Keratinocyte (primary cell): Measurements from ENCODE around the gene RASGRF2. TPM values are rescaled to one million over a fixed set of nuclear protein-coding genes. Genes with fewer than 3 reads are reported as not detected.

ENCODE experiments used
- DNase-seq: peaks from one replicate; pipeline ENCODE4 v3.0.0-alpha.2; 2011; ENCODE audit warnings: low read depth, missing footprints, low spot score
- FAIRE-seq: peaks from 2 replicates; lab custom pipeline; 2011; peaks lifted over from hg19 to GRCh38; lab: Jason Lieb, UNC
- H2AFZ ChIP-seq: 2 replicates; pipeline ENCODE4 v1.6.0; 2012; ENCODE audit warnings: low read length, control low read depth, inconsistent platforms; ENCODE audit not compliant: control insufficient read depth
- H3K27ac ChIP-seq: 2 replicates; pipeline ENCODE4 v1.5.1; 2011; ENCODE audit warnings: low read length; ENCODE audit not compliant: control insufficient read depth, insufficient read depth
- H3K27me3 ChIP-seq: 3 replicates; pipeline ENCODE4 v1.6.0; 2011; ENCODE audit warnings: low read length; ENCODE audit not compliant: control insufficient read depth, insufficient read depth; ENCODE audit errors: extremely low read depth
- H3K36me3 ChIP-seq, 2 experiments: 2 replicates in 1 of 2; 3 replicates in 1 of 2; pipeline ENCODE4 v1.5.1; 2011; ENCODE audit warnings: low read length in 2 of 2, mild to moderate bottlenecking in 1 of 2; ENCODE audit not compliant: control insufficient read depth in 2 of 2, insufficient read depth in 2 of 2; ENCODE audit errors: extremely low read depth in 1 of 2
- H3K4me1 ChIP-seq: 3 replicates; pipeline ENCODE4 v1.5.1; 2011; ENCODE audit warnings: low read length; ENCODE audit not compliant: control insufficient read depth, insufficient read depth; ENCODE audit errors: extremely low read depth
- H3K4me2 ChIP-seq: 3 replicates; pipeline ENCODE4 v1.6.0; 2011; ENCODE audit warnings: low read depth, low read length; ENCODE audit not compliant: control insufficient read depth, insufficient read depth; ENCODE audit errors: extremely low read depth
- H3K4me3 ChIP-seq, 3 experiments: fragments of 200-600 bp in 1 of 3; sonication (generic) in 1 of 3; 2 replicates in 2 of 3; 3 replicates in 1 of 3; pipeline ENCODE4 v1.5.1; 2011 to 2016; ENCODE audit warnings: low read length in 3 of 3, mild to moderate bottlenecking in 3 of 3, control low read depth in 2 of 3, inconsistent platforms in 1 of 3, low read depth in 1 of 3, mixed read lengths in 1 of 3, mixed run types in 1 of 3, moderate library complexity in 1 of 3; ENCODE audit not compliant: control insufficient read depth in 2 of 3, insufficient read depth in 2 of 3; ENCODE audit errors: extremely low read depth in 1 of 3
- H3K79me2 ChIP-seq: 2 replicates; pipeline ENCODE4 v1.6.0; 2012; ENCODE audit warnings: low read length; ENCODE audit not compliant: control insufficient read depth, insufficient read depth
- H3K9ac ChIP-seq: 3 replicates; pipeline ENCODE4 v1.6.0; 2011; ENCODE audit warnings: low read length; ENCODE audit not compliant: control insufficient read depth, insufficient read depth; ENCODE audit errors: extremely low read depth
- H3K9me1 ChIP-seq: 3 replicates; pipeline ENCODE4 v1.6.0; 2011; ENCODE audit warnings: low read length; ENCODE audit not compliant: control insufficient read depth, insufficient read depth; ENCODE audit errors: extremely low read depth
- H3K9me3 ChIP-seq: 2 replicates; pipeline ENCODE4 v1.5.1; 2012; ENCODE audit warnings: low read depth, low read length; ENCODE audit not compliant: control insufficient read depth
- H4K20me1 ChIP-seq: 3 replicates; pipeline ENCODE4 v1.6.0; 2011; ENCODE audit warnings: low read length; ENCODE audit not compliant: control insufficient read depth, insufficient read depth; ENCODE audit errors: extremely low read depth
- EZH2 ChIP-seq: IDR thresholded peaks from one replicate; pipeline ENCODE4 v1.6.1; 2012; ENCODE audit warnings: inconsistent platforms, mild to moderate bottlenecking, low read length, moderate library complexity
- dilution Hi-C: fragments of 300-500 bp; cut with MboI; formaldehyde crosslinking; loops from one replicate; pipeline ENCODE4 v1.7.0; 2020; ENCODE audit warnings: low sequenced_read_pairs; ENCODE audit not compliant: extremely low pct_ligation_motif_present
- polyA plus RNA-seq, 5 experiments: library from polyadenylated mRNA; depleted of rRNA in 3 of 5; stranded (reverse) in 3 of 5; stranded (forward) in 1 of 5; unstranded in 1 of 5; fragments of >200 nt; gene quantifications; 1 replicate in 1 of 5; 2 replicates in 3 of 5; 3 replicates in 1 of 5; pipeline versions ENCODE4 v1.2.1 to v1.2.3, GENCODE V29; 2011 to 2012; ENCODE audit warnings: missing spikeins in 2 of 5, low read depth in 1 of 5, low replicate concordance in 1 of 5
- TF ChIP-seq, protein P1 (sequence below), 3 experiments: IDR thresholded peaks in 1 of 3; conservative IDR thresholded peaks in 1 of 3; optimal IDR thresholded peaks in 1 of 3; 2 replicates in 2 of 3; 3 replicates in 1 of 3; pipeline versions ENCODE3 to v1.5.1; 2011; ENCODE audit warnings: low read length in 3 of 3, mild to moderate bottlenecking in 3 of 3, moderate library complexity in 2 of 3, control low read depth in 1 of 3, inconsistent platforms in 1 of 3; ENCODE audit not compliant: insufficient read depth in 2 of 3; ENCODE audit errors: extremely low read depth in 1 of 3

Gene RASGRF2
- polyA plus RNA-seq, 1 donor (not counting 4 experiments of a cell fraction or from before 2014, with no cell fraction given), result 0.03 TPM

DNA sequence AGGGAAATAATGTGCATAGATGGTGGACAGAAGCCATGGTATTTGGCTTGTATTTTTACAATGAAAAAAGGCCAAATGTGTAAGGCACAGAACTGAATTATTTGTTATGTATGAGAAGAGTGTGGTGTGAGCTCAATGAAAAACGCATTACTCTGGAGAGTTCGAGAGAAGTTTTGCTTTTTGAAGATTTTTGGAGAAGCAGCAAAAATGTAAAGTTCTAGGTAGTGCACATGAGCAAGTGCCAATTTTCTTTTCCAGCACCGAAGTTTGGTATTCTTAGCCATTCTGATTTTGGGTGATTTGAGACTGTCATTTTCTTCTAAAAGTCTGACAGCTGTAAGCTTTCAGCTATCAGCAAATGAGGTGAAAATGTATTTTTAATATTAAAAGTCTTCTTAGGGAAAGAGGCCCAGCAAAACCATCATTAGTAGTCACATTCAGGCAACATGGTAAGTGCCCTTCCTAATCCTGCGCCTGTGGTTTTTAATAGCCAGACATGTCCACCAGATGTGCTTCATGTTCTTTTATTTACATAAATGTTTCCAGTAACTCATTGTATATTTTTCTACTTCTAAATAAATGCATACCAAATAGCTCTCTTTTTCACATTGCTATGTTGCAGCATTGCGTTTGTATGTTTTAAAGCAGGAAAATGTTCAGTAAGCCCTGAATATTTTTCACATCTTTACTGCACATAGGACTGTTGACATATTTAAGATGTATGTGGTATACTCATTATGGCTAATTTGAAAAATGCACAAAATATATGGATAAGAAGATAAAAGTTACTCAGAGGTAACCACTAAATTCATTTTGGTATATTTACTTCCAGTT is 50.4 kb downstream of the RASGRF2 start:
- FAIRE-seq, result no peak
- H3K9me1 ChIP-seq, result no peaks in the 10 kb centered on the region
- H4K20me1 ChIP-seq, result no peaks in the 10 kb centered on the region
- no peaks in the 10 kb centered on the region for H3K9me3 ChIP-seq
- no peak overlapping the region for H3K9ac ChIP-seq
- H3K36me3 ChIP-seq, result no peaks in the 10 kb centered on the region
- TF ChIP-seq, protein P1, sequence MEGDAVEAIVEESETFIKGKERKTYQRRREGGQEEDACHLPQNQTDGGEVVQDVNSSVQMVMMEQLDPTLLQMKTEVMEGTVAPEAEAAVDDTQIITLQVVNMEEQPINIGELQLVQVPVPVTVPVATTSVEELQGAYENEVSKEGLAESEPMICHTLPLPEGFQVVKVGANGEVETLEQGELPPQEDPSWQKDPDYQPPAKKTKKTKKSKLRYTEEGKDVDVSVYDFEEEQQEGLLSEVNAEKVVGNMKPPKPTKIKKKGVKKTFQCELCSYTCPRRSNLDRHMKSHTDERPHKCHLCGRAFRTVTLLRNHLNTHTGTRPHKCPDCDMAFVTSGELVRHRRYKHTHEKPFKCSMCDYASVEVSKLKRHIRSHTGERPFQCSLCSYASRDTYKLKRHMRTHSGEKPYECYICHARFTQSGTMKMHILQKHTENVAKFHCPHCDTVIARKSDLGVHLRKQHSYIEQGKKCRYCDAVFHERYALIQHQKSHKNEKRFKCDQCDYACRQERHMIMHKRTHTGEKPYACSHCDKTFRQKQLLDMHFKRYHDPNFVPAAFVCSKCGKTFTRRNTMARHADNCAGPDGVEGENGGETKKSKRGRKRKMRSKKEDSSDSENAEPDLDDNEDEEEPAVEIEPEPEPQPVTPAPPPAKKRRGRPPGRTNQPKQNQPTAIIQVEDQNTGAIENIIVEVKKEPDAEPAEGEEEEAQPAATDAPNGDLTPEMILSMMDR (optimal IDR thresholded peaks at IDR 0.05 in 1 of 3, IDR thresholded peaks at IDR 0.05 in 1 of 3, conservative IDR thresholded peaks at IDR 0.05 in 1 of 3; ENCODE audit: extremely low read depth in 1 of 3, insufficient read depth in 2 of 3, low read length in 3 of 3), result no peak
- TF ChIP-seq EZH2, result no peak
- no peaks in the 10 kb centered on the region for H3K79me2 ChIP-seq
- no peak overlapping the region for H3K4me2 ChIP-seq
- DNase-seq, result no peak
- H3K4me1 ChIP-seq, result no peaks in the 10 kb centered on the region
- no peaks in the 10 kb centered on the region for H3K27me3 ChIP-seq
- H3K27ac ChIP-seq, result no peak overlapping the region
- dilution Hi-C loops, result no loop called here
- no peak overlapping the region for H3K4me3 ChIP-seq
- no peak overlapping the region for H2AFZ ChIP-seq

DNA sequence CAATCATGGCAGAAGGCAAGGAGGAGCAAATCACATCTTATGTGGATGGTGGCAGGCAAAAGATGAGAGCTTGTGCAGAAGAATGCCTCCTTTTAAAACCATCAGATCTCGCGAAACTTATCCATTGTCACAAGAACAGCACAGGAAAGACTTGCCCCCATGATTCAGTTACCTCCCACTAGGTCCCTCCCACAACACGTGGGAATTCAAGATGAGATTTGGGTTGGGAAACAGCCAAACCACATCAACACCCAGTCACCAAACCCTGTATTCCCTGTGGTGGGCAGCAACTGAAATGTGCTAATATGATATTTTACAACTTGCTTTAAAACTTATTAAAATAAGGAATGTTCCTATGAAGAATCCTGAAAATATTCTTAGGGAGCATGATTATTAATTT is 54.2 kb downstream of the RASGRF2 start:
- H2AFZ ChIP-seq, result no peak overlapping the region
- H4K20me1 ChIP-seq, result no peaks in the 10 kb centered on the region
- no peak overlapping the region for H3K27ac ChIP-seq
- no peak for TF ChIP-seq EZH2
- TF ChIP-seq, protein P1 (optimal IDR thresholded peaks at IDR 0.05 in 1 of 3, IDR thresholded peaks at IDR 0.05 in 1 of 3, conservative IDR thresholded peaks at IDR 0.05 in 1 of 3; ENCODE audit: extremely low read depth in 1 of 3, insufficient read depth in 2 of 3, low read length in 3 of 3), result no peak
- dilution Hi-C loops, result no loop called here
- DNase-seq (no peak), FAIRE-seq (no peak)
- H3K4me1 ChIP-seq, result no peaks in the 10 kb centered on the region
- H3K79me2 ChIP-seq, result no peaks in the 10 kb centered on the region
- H3K27me3 ChIP-seq, result peaks cover 5% of the 10 kb centered on the region
- no peak overlapping the region for H3K9ac ChIP-seq
- H3K9me3 ChIP-seq, result no peaks in the 10 kb centered on the region
- no peaks in the 10 kb centered on the region for H3K9me1 ChIP-seq
- no peak overlapping the region for H3K4me3 ChIP-seq
- H3K4me2 ChIP-seq, result no peak overlapping the region
- no peaks in the 10 kb centered on the region for H3K36me3 ChIP-seq
